ENCODE data around the gene LRMDA.

DNA sequence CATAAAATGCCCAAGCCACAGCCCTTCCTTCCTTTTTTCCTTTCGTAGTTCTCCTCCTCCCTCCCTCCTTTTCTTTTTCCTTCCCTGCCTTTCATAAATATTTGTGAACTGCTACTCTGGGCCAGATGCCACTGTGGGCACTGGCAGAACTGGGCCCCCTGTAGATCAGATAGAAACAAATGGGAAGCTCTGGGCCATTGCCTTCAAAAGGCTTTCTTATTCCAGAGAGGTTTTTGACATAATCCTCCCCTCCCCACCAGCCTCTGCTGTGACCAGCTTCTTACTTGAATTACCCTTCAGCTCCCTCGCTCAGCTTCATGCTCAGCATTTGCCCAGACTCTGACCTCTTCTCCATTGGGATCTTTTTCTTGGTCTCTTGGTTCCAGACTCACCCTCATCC lies 886.8 kb downstream of the LRMDA start:
- TF ChIP-seq, protein P1, sequence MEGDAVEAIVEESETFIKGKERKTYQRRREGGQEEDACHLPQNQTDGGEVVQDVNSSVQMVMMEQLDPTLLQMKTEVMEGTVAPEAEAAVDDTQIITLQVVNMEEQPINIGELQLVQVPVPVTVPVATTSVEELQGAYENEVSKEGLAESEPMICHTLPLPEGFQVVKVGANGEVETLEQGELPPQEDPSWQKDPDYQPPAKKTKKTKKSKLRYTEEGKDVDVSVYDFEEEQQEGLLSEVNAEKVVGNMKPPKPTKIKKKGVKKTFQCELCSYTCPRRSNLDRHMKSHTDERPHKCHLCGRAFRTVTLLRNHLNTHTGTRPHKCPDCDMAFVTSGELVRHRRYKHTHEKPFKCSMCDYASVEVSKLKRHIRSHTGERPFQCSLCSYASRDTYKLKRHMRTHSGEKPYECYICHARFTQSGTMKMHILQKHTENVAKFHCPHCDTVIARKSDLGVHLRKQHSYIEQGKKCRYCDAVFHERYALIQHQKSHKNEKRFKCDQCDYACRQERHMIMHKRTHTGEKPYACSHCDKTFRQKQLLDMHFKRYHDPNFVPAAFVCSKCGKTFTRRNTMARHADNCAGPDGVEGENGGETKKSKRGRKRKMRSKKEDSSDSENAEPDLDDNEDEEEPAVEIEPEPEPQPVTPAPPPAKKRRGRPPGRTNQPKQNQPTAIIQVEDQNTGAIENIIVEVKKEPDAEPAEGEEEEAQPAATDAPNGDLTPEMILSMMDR (IDR thresholded peaks at IDR 0.05) = no peak
- no peak for TF ChIP-seq POLR2A (IDR thresholded peaks at IDR 0.05)
- no peak for TF ChIP-seq EP300 (IDR thresholded peaks at IDR 0.05; ENCODE audit: low read depth)

All from transverse colon (tissue), 3 donors.